Measurements from ENCODE around the gene DCP1B.

DCP1B gene

GRCh38 chr12:1933342-1934051 lies 70.8 kb downstream of the DCP1B start:
- no peak for DNase-seq

- DNase-seq: peak; percentile 62
Measured at GRCh38 chr12:1932264-1932777, 71.9 kb downstream of the DCP1B start.

GRCh38 chr12:1931642-1932041 lies 72.6 kb downstream of the DCP1B start:
- no peak for DNase-seq

GRCh38 chr12:1930803-1931597 lies 73.3 kb downstream of the DCP1B start:
- DNase-seq: no peak

- no peak for DNase-seq
Measured at GRCh38 chr12:1929985-1930802, 74.1 kb downstream of the DCP1B start.

GRCh38 chr12:1929241-1929984 lies 74.8 kb downstream of the DCP1B start:
- DNase-seq: peak; percentile 21

GRCh38 chr12:1928439-1929121 lies 75.7 kb downstream of the DCP1B start:
- DNase-seq: no peak

- DNase-seq: no peak
Measured at GRCh38 chr12:1927751-1928351, 76.4 kb downstream of the DCP1B start.

GRCh38 chr12:1927051-1927680 lies 77.1 kb downstream of the DCP1B start:
- no peak for DNase-seq

GRCh38 chr12:1926251-1926657 lies 78.0 kb downstream of the DCP1B start:
- no peak for DNase-seq

- no peak for DNase-seq
Measured at GRCh38 chr12:1925684-1926006, 78.6 kb downstream of the DCP1B start.

GRCh38 chr12:1924996-1925683 lies 79.1 kb downstream of the DCP1B start:
- no peak for DNase-seq

- DNase-seq: no peak
Measured at GRCh38 chr12:1922985-1923384, 81.3 kb downstream of the DCP1B start.

- no peak for DNase-seq
Measured at GRCh38 chr12:1922075-1922709, 82.1 kb downstream of the DCP1B start.

GRCh38 chr12:1920971-1921370 lies 83.3 kb downstream of the DCP1B start:
- no peak for DNase-seq

GRCh38 chr12:1920436-1920835 lies 83.8 kb downstream of the DCP1B start:
- DNase-seq: no peak

GRCh38 chr12:1919763-1920162 lies 84.5 kb downstream of the DCP1B start:
- DNase-seq: no peak

GRCh38 chr12:1919284-1919683 lies 85.0 kb downstream of the DCP1B start:
- DNase-seq: no peak

GRCh38 chr12:1918884-1919236 lies 85.4 kb downstream of the DCP1B start:
- DNase-seq: no peak

Data from RPMI8226 (cell line).